GM12878 (cell line): ENCODE data around the gene TNFSF13. TPM values are rescaled to one million over a fixed set of nuclear protein-coding genes. Genes with fewer than 3 reads are reported as not detected.

Source experiments
- ATAC-seq: fragments of 200-7000 bp; cut with Tn5 transposase; 3 replicates; pipeline ENCODE4 v1.9.1; 2020; ENCODE audit warnings: mild to moderate bottlenecking, moderate library complexity
- BruUV-seq: library from RNA; stranded (reverse); fragments of 400-500 nt; replicated peaks from 2 replicates; lab custom pipeline; 2021; lab: Mats Ljungman, UMichigan
- CTCF ChIA-PET: fragments of 300-600 bp; sonication (Branson Sonifier 250); formaldehyde crosslinking; extraction: SDS; loops from one replicate; lab custom pipeline; 2021; ENCODE audit warnings: inconsistent platforms; lab: Yijun Ruan, JAX
- POLR2A ChIA-PET: fragments of 350-600 bp; formaldehyde crosslinking; extraction: SDS; loops from one replicate; lab custom pipeline; 2021; ENCODE audit warnings: inconsistent platforms; lab: Charles Lee
- RAD21 ChIA-PET: fragments of 300-600 bp; sonication (Branson Sonifier 250); formaldehyde crosslinking; loops from one replicate; lab custom pipeline; 2023; ENCODE audit warnings: antibody characterized with exemption; ENCODE audit not compliant: unreplicated experiment; lab: Charles Lee
- SMC1A ChIA-PET: fragments of 300-600 bp; sonication (Branson Sonifier 250); formaldehyde crosslinking; loops from one replicate; lab custom pipeline; 2023; ENCODE audit not compliant: unreplicated experiment, uncharacterized antibody; lab: Charles Lee
- DNase-seq: peaks from one replicate; pipeline ENCODE4 v3.0.0-alpha.2; 2011; ENCODE audit warnings: low read depth, low spot score
- FAIRE-seq: peaks from 3 replicates; lab custom pipeline; 2011; peaks lifted over from hg19 to GRCh38; lab: Jason Lieb, UNC
- H2AFZ ChIP-seq: 2 replicates; pipeline ENCODE4 v1.6.0; 2011; ENCODE audit warnings: low read depth, low read length, control low read depth; ENCODE audit not compliant: control insufficient read depth
- H3K27ac ChIP-seq: 2 replicates; pipeline ENCODE4 v1.5.1; 2011; ENCODE audit warnings: control low read depth; ENCODE audit not compliant: control insufficient read depth, insufficient read depth
- H3K27me3 ChIP-seq, 2 experiments: replicated peaks in 1 of 2; 2 replicates each; pipeline versions ENCODE4 v1.6.0 to v1.6.1; 2011; ENCODE audit warnings: low read length in 1 of 2; ENCODE audit not compliant: control insufficient read depth in 2 of 2, insufficient read depth in 2 of 2
- H3K36me3 ChIP-seq, 2 experiments: 2 replicates each; pipeline ENCODE4 v1.5.1; 2011; ENCODE audit warnings: low read length in 1 of 2; ENCODE audit not compliant: control insufficient read depth in 2 of 2, insufficient read depth in 2 of 2
- H3K4me1 ChIP-seq: 2 replicates; pipeline ENCODE4 v1.6.1; 2011; ENCODE audit warnings: mild to moderate bottlenecking, low read length, moderate library complexity, mixed read lengths; ENCODE audit not compliant: control insufficient read depth, insufficient read depth
- H3K4me2 ChIP-seq: 2 replicates; pipeline ENCODE4 v1.6.0; 2011; ENCODE audit warnings: control low read depth; ENCODE audit not compliant: control insufficient read depth, insufficient read depth
- H3K4me3 ChIP-seq: fragments of 200-600 bp; sonication (generic); 2 replicates; pipeline ENCODE4 v1.5.1; 2016
- H3K79me2 ChIP-seq: 2 replicates; pipeline ENCODE4 v1.6.0; 2011; ENCODE audit warnings: low read length; ENCODE audit not compliant: control insufficient read depth, insufficient read depth
- H3K9ac ChIP-seq: 2 replicates; pipeline ENCODE4 v1.8.0; 2011; ENCODE audit warnings: low read length, control low read depth, mixed read lengths; ENCODE audit not compliant: control insufficient read depth, insufficient read depth
- H3K9me3 ChIP-seq: replicated peaks from 3 replicates; pipeline ENCODE4 v1.5.1; 2011; ENCODE audit warnings: mild to moderate bottlenecking, low read length; ENCODE audit not compliant: control insufficient read depth, insufficient read depth
- H4K20me1 ChIP-seq: 2 replicates; pipeline ENCODE4 v1.6.0; 2011; ENCODE audit not compliant: control insufficient read depth, insufficient read depth
- BRCA1 ChIP-seq: IDR thresholded peaks from 2 replicates; pipeline ENCODE4 v1.6.1; 2011; ENCODE audit warnings: low read depth, low read length, improper control_type of control experiment
- CBX3 ChIP-seq: fragments of 200-600 bp; sonication (generic); IDR thresholded peaks from 2 replicates; pipeline ENCODE4 v1.6.1; 2016; ENCODE audit warnings: low read depth, borderline replicate concordance
- CHD2 ChIP-seq: IDR thresholded peaks from 2 replicates; pipeline ENCODE4 v1.6.1; 2011; ENCODE audit warnings: low read depth, low read length, improper control_type of control experiment, borderline replicate concordance
- CHD4 ChIP-seq: fragments of 200-600 bp; sonication (generic); IDR thresholded peaks from 2 replicates; pipeline ENCODE4 v1.6.1; 2016; ENCODE audit warnings: mild to moderate bottlenecking
- E2F4 ChIP-seq: IDR thresholded peaks from 2 replicates; pipeline ENCODE4 v1.6.1; 2012; ENCODE audit warnings: low read depth, low read length, improper control_type of control experiment
- FOS ChIP-seq: IDR thresholded peaks from 3 replicates; pipeline ENCODE4 v1.6.1; 2011; ENCODE audit warnings: borderline replicate concordance; ENCODE audit not compliant: insufficient read length; ENCODE audit errors: extremely low read depth
- FOXM1 ChIP-seq: IDR thresholded peaks from 2 replicates; pipeline ENCODE4 v1.6.1; 2012; ENCODE audit warnings: low read depth, mild to moderate bottlenecking, inconsistent platforms, low read length, moderate library complexity
- HCFC1 ChIP-seq: fragments of 150-350 bp; IDR thresholded peaks from 2 replicates; pipeline ENCODE4 v1.6.1; 2014; ENCODE audit warnings: low read length
- KDM1A ChIP-seq: fragments of 200-600 bp; sonication (generic); IDR thresholded peaks from 2 replicates; pipeline ENCODE4 v1.6.1; 2016; ENCODE audit warnings: borderline replicate concordance
- NRF1 ChIP-seq: conservative IDR thresholded peaks from 2 replicates; pipeline ENCODE4 v1.6.1; 2011; ENCODE audit warnings: mild to moderate bottlenecking, low read depth, low read length, improper control_type of control experiment
- PKNOX1 ChIP-seq: fragments of 450-650 bp; IDR thresholded peaks from 2 replicates; pipeline ENCODE4 v1.6.1; 2016; ENCODE audit warnings: mild to moderate bottlenecking
- POLR2A ChIP-seq: IDR thresholded peaks from 2 replicates; pipeline ENCODE4 v1.6.1; 2011; ENCODE audit warnings: low read depth, mild to moderate bottlenecking, low read length
- RAD21 ChIP-seq: IDR thresholded peaks from 2 replicates; pipeline ENCODE4 v1.6.1; 2011; ENCODE audit warnings: mild to moderate bottlenecking, low read depth, low read length, moderate library complexity; ENCODE audit not compliant: insufficient read depth
- SMARCA5 ChIP-seq: fragments of 450-650 bp; IDR thresholded peaks from 2 replicates; pipeline ENCODE4 v1.6.1; 2017; ENCODE audit warnings: mild to moderate bottlenecking
- TAF1 ChIP-seq: IDR thresholded peaks from 2 replicates; pipeline ENCODE4 v1.6.1; 2011; ENCODE audit warnings: mild to moderate bottlenecking, low read depth, low read length, borderline replicate concordance
- TARDBP ChIP-seq: IDR thresholded peaks from 2 replicates; pipeline ENCODE4 v1.6.1; 2016; ENCODE audit warnings: borderline replicate concordance
- USF2 ChIP-seq: IDR thresholded peaks from 2 replicates; pipeline ENCODE4 v1.6.1; 2011; ENCODE audit warnings: low read depth, low read length, improper control_type of control experiment, borderline replicate concordance
- ZBED1 ChIP-seq: IDR thresholded peaks from 2 replicates; pipeline ENCODE4 v1.6.1; 2016; ENCODE audit warnings: borderline replicate concordance
- WGBS: methylation state at CpG from one replicate; pipeline ENCODE4 v1.1.6; 2016; ENCODE audit warnings: low lambda C conversion rate; ENCODE audit not compliant: insufficient replicate concordance, insufficient coverage; ENCODE audit errors: missing lambda C conversion rate; 5-methylcytosine and 5-hydroxymethylcytosine counted together
- in situ Hi-C: fragments of 300-500 bp; cut with MboI; formaldehyde crosslinking; loops from 9 replicates; pipeline ENCODE4 v1.14.3; 2018; ENCODE audit warnings: mixed read lengths
- intact Hi-C: fragments of 100-400 bp; cut with micrococcal nuclease; formaldehyde crosslinking; loops from one replicate; pipeline ENCODE4 v1.14.2; 2022; ENCODE audit not compliant: unreplicated experiment
- polyA plus RNA-seq, 11 experiments: library from polyadenylated mRNA; depleted of rRNA in 4 of 11; unstranded in 6 of 11; stranded (reverse) in 5 of 11; fragments of >200 nt; fragmentation: Nextera tagmentation in 4 of 11; fragmentation: Illumina TruSeq in 1 of 11; extraction: Ambion mirVana in 4 of 11; extraction: Trizol in 1 of 11; gene quantifications; 1 replicate in 1 of 11; 2 replicates in 10 of 11; pipeline versions ENCODE4 v1.2.1 to v1.2.3, GENCODE V29; 2011 to 2016; ENCODE audit warnings: inconsistent platforms in 2 of 11, missing spikeins in 2 of 11, low read depth in 1 of 11
- total RNA-seq, 4 experiments: library from RNA; depleted of rRNA in 3 of 4; stranded (reverse); fragments of >200 nt in 3 of 4; fragmentation: Illumina TruSeq in 1 of 4; extraction: Trizol in 1 of 4; gene quantifications; 2 replicates each; pipeline versions ENCODE4 v1.2.1 to v1.2.3, GENCODE V29; 2013 to 2021
- TF ChIP-seq, protein P1 (sequence below): fragments of 450-650 bp; IDR thresholded peaks from 2 replicates; pipeline ENCODE4 v1.6.1; 2018; ENCODE audit warnings: mild to moderate bottlenecking, low read depth, moderate library complexity; ENCODE audit not compliant: partially characterized antibody

The TNFSF13 gene
- total and polyA plus RNA-seq, 10 of the 15 experiments (the other 5 are each of a cell fraction or from before 2014, with no cell fraction given): 0.56 to 14.6 (median 9.7) TPM

DNA sequence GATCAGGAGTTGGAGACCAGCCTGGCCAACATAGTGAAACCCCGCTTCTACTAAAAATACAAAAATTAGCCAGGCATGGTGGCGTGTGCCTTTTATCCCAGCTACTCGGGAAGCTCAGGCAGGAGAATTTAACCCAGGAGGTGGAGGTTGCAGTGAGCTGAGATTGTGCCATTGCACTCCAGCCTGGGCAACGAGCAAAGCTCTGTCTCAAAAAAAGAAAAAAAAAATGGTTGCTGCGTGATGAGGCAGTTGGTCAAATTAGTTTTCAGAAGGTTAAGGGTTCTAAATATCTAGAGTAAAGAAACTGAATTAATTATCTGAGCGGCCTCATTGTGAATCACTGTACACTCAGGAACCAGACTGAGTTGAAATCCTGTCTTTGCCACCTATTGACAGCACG is 17.4 kb downstream of the TNFSF13 start:
- Histone ChIP-seq H3K27me3 (no peaks in the 10 kb centered on the region), H3K36me3 (peaks cover 36 to 52% of the 10 kb centered on the region in 2 experiments), H3K27ac (no peak overlapping the region), H3K4me1 (peaks cover 43% of the 10 kb centered on the region), H3K4me3 (peak overlapping the region; percentile 93), H3K4me2 (peak overlapping the region; percentile 61), H3K9ac (peak overlapping the region; percentile 13; the same call in 1 of the 2 replicates), H4K20me1 (peaks cover 25% of the 10 kb centered on the region), H3K79me2 (peaks cover 61% of the 10 kb centered on the region), H2AFZ (no peak overlapping the region), H3K9me3 (no peaks in the 10 kb centered on the region)
- ChIA-PET RAD21 (interaction anchor here (0.5 to 2.7 kb wide), 4 partner anchors 13 to 648 kb away, joined by 3 to 8 read pairs (median 4); partner anchors contain the start of genes SENP3 and TP53), CTCF (interaction anchor here (0.8 to 3.0 kb wide), 2 partner anchors 9 to 15 kb away, joined by 3 to 14 read pairs; partner anchors contain the start of gene SENP3), SMC1A (interaction anchor here (1.0 to 1.3 kb wide), 3 partner anchors 8 to 16 kb away, joined by 3 to 6 read pairs (median 3); partner anchors contain the start of gene MPDU1), POLR2A (interaction anchor here (1.0 to 5.1 kb wide), 3 partner anchors 9 to 135 kb away, joined by 4 to 39 read pairs (median 6); partner anchors contain the start of genes MPDU1 and TP53)
- FAIRE-seq (no peak), ATAC-seq (no peak), DNase-seq (no peak)
- intact Hi-C loops: no loop called here
- BruUV-seq: no TSS peak
- in situ Hi-C loops: no loop called here
- WGBS: 31% methylated on average over 7 of the region's 7 CpGs
- TF ChIP-seq E2F4 (no peak), CBX3 (no peak), TARDBP (no peak), TAF1 (no peak), RAD21 (no peak), CHD4 (no peak), POLR2A (no peak), FOXM1 (no peak), KDM1A (no peak), BRCA1 (no peak), CHD2 (no peak), SMARCA5 (no peak), HCFC1 (no peak), NRF1 (no peak), PKNOX1 (no peak), ZBED1 (no peak), USF2 (no peak), FOS (no peak)
- TF ChIP-seq, protein P1, sequence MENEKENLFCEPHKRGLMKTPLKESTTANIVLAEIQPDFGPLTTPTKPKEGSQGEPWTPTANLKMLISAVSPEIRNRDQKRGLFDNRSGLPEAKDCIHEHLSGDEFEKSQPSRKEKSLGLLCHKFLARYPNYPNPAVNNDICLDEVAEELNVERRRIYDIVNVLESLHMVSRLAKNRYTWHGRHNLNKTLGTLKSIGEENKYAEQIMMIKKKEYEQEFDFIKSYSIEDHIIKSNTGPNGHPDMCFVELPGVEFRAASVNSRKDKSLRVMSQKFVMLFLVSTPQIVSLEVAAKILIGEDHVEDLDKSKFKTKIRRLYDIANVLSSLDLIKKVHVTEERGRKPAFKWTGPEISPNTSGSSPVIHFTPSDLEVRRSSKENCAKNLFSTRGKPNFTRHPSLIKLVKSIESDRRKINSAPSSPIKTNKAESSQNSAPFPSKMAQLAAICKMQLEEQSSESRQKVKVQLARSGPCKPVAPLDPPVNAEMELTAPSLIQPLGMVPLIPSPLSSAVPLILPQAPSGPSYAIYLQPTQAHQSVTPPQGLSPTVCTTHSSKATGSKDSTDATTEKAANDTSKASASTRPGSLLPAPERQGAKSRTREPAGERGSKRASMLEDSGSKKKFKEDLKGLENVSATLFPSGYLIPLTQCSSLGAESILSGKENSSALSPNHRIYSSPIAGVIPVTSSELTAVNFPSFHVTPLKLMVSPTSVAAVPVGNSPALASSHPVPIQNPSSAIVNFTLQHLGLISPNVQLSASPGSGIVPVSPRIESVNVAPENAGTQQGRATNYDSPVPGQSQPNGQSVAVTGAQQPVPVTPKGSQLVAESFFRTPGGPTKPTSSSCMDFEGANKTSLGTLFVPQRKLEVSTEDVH: no peak
